Right cardiac atrium (tissue), 5 donors: ENCODE data around the gene EME2. TPM values are rescaled to one million over a fixed set of nuclear protein-coding genes. Genes with fewer than 3 reads are reported as not detected.

Experiments used
- ATAC-seq, 2 donors: fragments of 200-7000 bp; cut with Tn5 transposase; one replicate each; pipeline versions ENCODE4 v1.8.0 to v1.9.1; 2020; ENCODE audit warnings: moderate library complexity in 2 of 2, mild to moderate bottlenecking in 1 of 2
- DNase-seq, 3 donors: peaks; one replicate each; pipeline ENCODE4 v3.0.0-alpha.2; 2020
- H3K27ac ChIP-seq: one replicate; pipeline ENCODE4 v1.5.1; 2013; ENCODE audit warnings: mild to moderate bottlenecking, low read length, control low read depth, moderate library complexity
- H3K27me3 ChIP-seq: one replicate; pipeline ENCODE4 v1.6.1; 2013; ENCODE audit not compliant: control insufficient read depth, insufficient read depth
- H3K4me1 ChIP-seq: one replicate; pipeline ENCODE4 v1.6.1; 2013; ENCODE audit warnings: low read length; ENCODE audit not compliant: control insufficient read depth, insufficient read depth
- H3K4me3 ChIP-seq: one replicate; pipeline ENCODE4 v1.5.1; 2013; ENCODE audit warnings: low read length, control low read depth
- H3K9me3 ChIP-seq: one replicate; pipeline ENCODE4 v1.6.1; 2013; ENCODE audit warnings: low read length; ENCODE audit not compliant: control insufficient read depth
- WGBS: extraction: QIAGEN DNeasy Blood & Tissue Kit; methylation state at CpG from one replicate; pipeline ENCODE4 v1.1.7; 2013; 5-methylcytosine and 5-hydroxymethylcytosine counted together
- intact Hi-C, 4 donors: fragments of 100-400 bp; cut with DNase I; formaldehyde crosslinking; loops; one replicate each; pipeline versions ENCODE4 v1.11.0 to v1.14.0; 2022 to 2023
- long read RNA-seq, 4 donors: library from polyadenylated mRNA; unstranded; transcript quantifications; one replicate each; pipeline ENCODE4 v2.0.0, GENCODE V29; 2020 to 2021
- polyA plus RNA-seq: library from polyadenylated mRNA; stranded (reverse); fragments of 200-250 nt; gene quantifications from one replicate; pipeline ENCODE4 v1.2.3, GENCODE V29; 2013
- total RNA-seq, 4 donors: library from RNA; stranded (reverse); fragmentation: NEBNext Ultra II Directional; extraction: Animal tissue kit (Norgen Biotek cat#: 25700); gene quantifications; one replicate each; pipeline ENCODE4 v1.2.1, GENCODE V29; 2021
- donor health status: healthy with polysubstance abuse.
- donor health status: DM: no; HTN: yes; CAD: no.
- donor health status: DM: no; HTN: no; CAD: no.
- donor health status: DM: no; HTN: yes; CAD: no; lungs with severe emphysema.
- donor health status: DM: yes; HTN: yes; CAD: no.

EME2 gene
- total RNA-seq = 10 to 100 TPM in 2 of 4 donors, 1 to 10 TPM in 2; 8.1 to 11.3 (median 9.8) TPM
- 6.3 TPM for polyA plus RNA-seq
- long read RNA-seq, donor 1, partial matches to known transcripts = 3 of 15 reads
- long read RNA-seq, donor 1, other reads (novel, unspliced or antisense) = 12 of 15 reads
- long read RNA-seq, donor 2, partial matches to known transcripts = 0 of 3 reads
- long read RNA-seq, donor 2, other reads (novel, unspliced or antisense) = 3 of 3 reads
- long read RNA-seq, donor 3, partial matches to known transcripts = 1 of 18 reads
- long read RNA-seq, donor 3, other reads (novel, unspliced or antisense) = 17 of 18 reads
- long read RNA-seq, donor 4, partial matches to known transcripts = 0 of 7 reads
- long read RNA-seq, donor 4, other reads (novel, unspliced or antisense) = 6 of 7 reads

- Histone ChIP-seq H3K4me1 (peaks cover 4% of the 10 kb centered on the region), H3K27me3 (no peaks in the 10 kb centered on the region), H3K4me3 (peak within 1 kb of the TSS; percentile 83), H3K9me3 (no peaks in the 10 kb centered on the region), H3K27ac (peak within 1 kb of the TSS; percentile 81)
- peak in 1 of 2 donors; percentile 1 for ATAC-seq
- under 1% methylated on average over 53 of the region's 53 CpGs for WGBS
- intact Hi-C loops = no loop called here
- peak in 2 of 3 donors; percentile 50 to 61 for DNase-seq
These were observed at the start of gene EME2 for GRCh38 chr16:1772362-1772907. TSS of gene EME2 (plus strand) at chr16:1772810. CDS start at chr16:1773228, 418 bp downstream.

GRCh38 chr16:1723450-1724147, 49.0 kb upstream of the EME2 start:
- Histone ChIP-seq H3K4me1 (peaks cover 3% of the 10 kb centered on the region), H3K4me3 (no peak overlapping the region), H3K27ac (no peak overlapping the region), H3K9me3 (no peaks in the 10 kb centered on the region), H3K27me3 (no peaks in the 10 kb centered on the region)
- WGBS = 57% methylated on average over 6 of the region's 6 CpGs
- intact Hi-C loops = no loop called here
- DNase-seq = peak in 1 of 3 donors; percentile 57
- ATAC-seq = no peak

- H3K27ac ChIP-seq = no peak overlapping the region
- DNase-seq (peak in 2 of 3 donors; percentile 33 to 42), ATAC-seq (no peak)
- 90% methylated on average over 12 of the region's 12 CpGs for WGBS
- no peaks in the 10 kb centered on the region for H3K9me3 ChIP-seq
- H3K4me3 ChIP-seq = no peak overlapping the region
- peaks cover 3% of the 10 kb centered on the region for H3K4me1 ChIP-seq
- no peaks in the 10 kb centered on the region for H3K27me3 ChIP-seq
- intact Hi-C loops = no loop called here
These were observed 48.1 kb upstream of the EME2 start for GRCh38 chr16:1724491-1724890.

- H3K4me3 ChIP-seq = no peak overlapping the region
- ATAC-seq (no peak), DNase-seq (no peak)
- intact Hi-C loops = no loop called here
- H3K9me3 ChIP-seq = no peaks in the 10 kb centered on the region
- H3K4me1 ChIP-seq = peaks cover 3% of the 10 kb centered on the region
- no peaks in the 10 kb centered on the region for H3K27me3 ChIP-seq
- WGBS = 96% methylated on average over 32 of the region's 32 CpGs
- no peak overlapping the region for H3K27ac ChIP-seq
These were observed 45.7 kb upstream of the EME2 start for GRCh38 chr16:1726661-1727502.

GRCh38 chr16:1727651-1728624, 44.7 kb upstream of the EME2 start:
- intact Hi-C loops = no loop called here
- Histone ChIP-seq H3K27ac (no peak overlapping the region), H3K9me3 (no peaks in the 10 kb centered on the region), H3K27me3 (no peaks in the 10 kb centered on the region), H3K4me1 (no peaks in the 10 kb centered on the region), H3K4me3 (no peak overlapping the region)
- no peak for DNase-seq
- 92% methylated on average over 37 of the region's 37 CpGs for WGBS
- ATAC-seq = no peak

- intact Hi-C loops = no loop called here
- Histone ChIP-seq H3K4me3 (no peak overlapping the region), H3K27ac (no peak overlapping the region), H3K9me3 (no peaks in the 10 kb centered on the region), H3K4me1 (no peaks in the 10 kb centered on the region), H3K27me3 (no peaks in the 10 kb centered on the region)
- WGBS = 97% methylated on average over 18 of the region's 18 CpGs
- DNase-seq (no peak), ATAC-seq (no peak)
These were observed 43.6 kb upstream of the EME2 start for GRCh38 chr16:1729026-1729425.

GRCh38 chr16:1729445-1729844, 43.2 kb upstream of the EME2 start:
- H3K9me3 ChIP-seq = no peaks in the 10 kb centered on the region
- 94% methylated on average over 35 of the region's 35 CpGs for WGBS
- ATAC-seq (no peak), DNase-seq (no peak)
- intact Hi-C loops = no loop called here
- no peak overlapping the region for H3K27ac ChIP-seq
- H3K4me3 ChIP-seq = no peak overlapping the region
- H3K27me3 ChIP-seq = no peaks in the 10 kb centered on the region
- H3K4me1 ChIP-seq = no peaks in the 10 kb centered on the region

GRCh38 chr16:1731073-1731472, 41.5 kb upstream of the EME2 start:
- no peak overlapping the region for H3K27ac ChIP-seq
- no peak for ATAC-seq
- WGBS = 93% methylated on average over 7 of the region's 7 CpGs
- no peaks in the 10 kb centered on the region for H3K27me3 ChIP-seq
- intact Hi-C loops = no loop called here
- H3K9me3 ChIP-seq = no peaks in the 10 kb centered on the region
- H3K4me1 ChIP-seq = no peaks in the 10 kb centered on the region
- no peak for DNase-seq
- H3K4me3 ChIP-seq = no peak overlapping the region

GRCh38 chr16:1731603-1732002, 41.0 kb upstream of the EME2 start:
- 74% methylated on average over 7 of the region's 7 CpGs for WGBS
- Histone ChIP-seq H3K4me1 (no peaks in the 10 kb centered on the region), H3K27me3 (no peaks in the 10 kb centered on the region), H3K4me3 (no peak overlapping the region), H3K27ac (no peak overlapping the region), H3K9me3 (no peaks in the 10 kb centered on the region)
- intact Hi-C loops = no loop called here
- DNase-seq = no peak
- ATAC-seq = no peak

- Histone ChIP-seq H3K27ac (no peak overlapping the region), H3K4me1 (no peaks in the 10 kb centered on the region), H3K4me3 (no peak overlapping the region), H3K9me3 (no peaks in the 10 kb centered on the region), H3K27me3 (no peaks in the 10 kb centered on the region)
- ATAC-seq (no peak), DNase-seq (no peak)
- WGBS = 84% methylated on average over 14 of the region's 14 CpGs
- intact Hi-C loops = no loop called here
These were observed 40.5 kb upstream of the EME2 start for GRCh38 chr16:1732071-1732470.
